Vagina (tissue), 1 donor: ENCODE results near the gene FBRSL1. TPM values are rescaled to one million over a fixed set of nuclear protein-coding genes. Genes with fewer than 3 reads are reported as not detected.

Experiments
- total RNA-seq: library from RNA; depleted of rRNA; stranded (reverse); fragments of >200 nt; gene quantifications from one replicate; pipeline ENCODE4 v1.2.3, GENCODE V29; 2016

The FBRSL1 gene
- total RNA-seq, 1 donor from 2014 or later, result 11.0 TPM

Other genes starting within 250 kb of the FBRSL1 start
- 1.5 TPM for gene GALNT9, start 160.6 kb upstream of the FBRSL1 start, total RNA-seq
- gene LRCOL1, start 120.4 kb downstream of the FBRSL1 start, total RNA-seq, result not detected
- gene P2RX2, start 128.6 kb downstream of the FBRSL1 start, total RNA-seq, result not detected
- 56.7 TPM for gene POLE, start 197.2 kb downstream of the FBRSL1 start, total RNA-seq
- 15.0 TPM for gene PXMP2, start 197.4 kb downstream of the FBRSL1 start, total RNA-seq
- gene PGAM5, start 220.7 kb downstream of the FBRSL1 start, total RNA-seq, result 27.0 TPM